ENCODE measurements around the gene P2RX4.

P2RX4 gene

DNA sequence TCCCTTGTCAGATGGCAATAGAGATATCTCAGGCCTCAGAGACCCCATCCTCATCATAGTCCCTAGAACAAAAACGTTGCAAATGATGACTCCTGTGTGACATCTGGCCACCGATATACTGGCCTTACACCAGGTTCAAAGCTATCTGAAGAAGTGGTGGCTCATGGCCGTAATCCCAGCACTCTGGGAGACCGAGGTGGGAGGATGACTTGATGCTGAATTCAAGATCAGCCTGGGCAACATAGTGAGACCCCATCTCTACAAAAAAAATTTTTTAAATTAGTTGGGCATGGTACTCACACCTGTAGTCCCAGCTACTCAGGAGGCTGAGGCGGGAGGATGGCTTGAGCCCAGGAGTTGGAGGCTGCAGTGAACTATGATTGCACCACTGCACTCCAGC, 73.5 kb downstream of the P2RX4 start:
- no peaks in the 10 kb centered on the region for H4K20me1 ChIP-seq (ENCODE audit: control insufficient read depth, insufficient read depth, low read depth, low read length)
- H3K27ac ChIP-seq (ENCODE audit: low read depth, low read length) = no peak overlapping the region
- H3K4me1 ChIP-seq (ENCODE audit: control insufficient read depth, low read length) = peaks cover 5% of the 10 kb centered on the region; the same call in 1 of the 2 replicates
- H3K4me2 ChIP-seq (ENCODE audit: low read length) = no peak overlapping the region
- peaks cover 50% of the 10 kb centered on the region for H3K79me2 ChIP-seq (ENCODE audit: control insufficient read depth, low read length)
- no peaks in the 10 kb centered on the region for H3K9me3 ChIP-seq (ENCODE audit: control insufficient read depth, insufficient read depth, low read length)
- peaks cover 7% of the 10 kb centered on the region for H3K36me3 ChIP-seq (ENCODE audit: control insufficient read depth, low read length)
- H3F3A ChIP-seq (ENCODE audit: control insufficient read depth, insufficient read depth) = no peaks in the 10 kb centered on the region
- no peaks in the 10 kb centered on the region for H3K27me3 ChIP-seq (ENCODE audit: control insufficient read depth, low read length)
- H3K9me2 ChIP-seq (replicated peaks; ENCODE audit: control insufficient read depth, low read length) = no peaks in the 10 kb centered on the region
- TF ChIP-seq, protein P1, sequence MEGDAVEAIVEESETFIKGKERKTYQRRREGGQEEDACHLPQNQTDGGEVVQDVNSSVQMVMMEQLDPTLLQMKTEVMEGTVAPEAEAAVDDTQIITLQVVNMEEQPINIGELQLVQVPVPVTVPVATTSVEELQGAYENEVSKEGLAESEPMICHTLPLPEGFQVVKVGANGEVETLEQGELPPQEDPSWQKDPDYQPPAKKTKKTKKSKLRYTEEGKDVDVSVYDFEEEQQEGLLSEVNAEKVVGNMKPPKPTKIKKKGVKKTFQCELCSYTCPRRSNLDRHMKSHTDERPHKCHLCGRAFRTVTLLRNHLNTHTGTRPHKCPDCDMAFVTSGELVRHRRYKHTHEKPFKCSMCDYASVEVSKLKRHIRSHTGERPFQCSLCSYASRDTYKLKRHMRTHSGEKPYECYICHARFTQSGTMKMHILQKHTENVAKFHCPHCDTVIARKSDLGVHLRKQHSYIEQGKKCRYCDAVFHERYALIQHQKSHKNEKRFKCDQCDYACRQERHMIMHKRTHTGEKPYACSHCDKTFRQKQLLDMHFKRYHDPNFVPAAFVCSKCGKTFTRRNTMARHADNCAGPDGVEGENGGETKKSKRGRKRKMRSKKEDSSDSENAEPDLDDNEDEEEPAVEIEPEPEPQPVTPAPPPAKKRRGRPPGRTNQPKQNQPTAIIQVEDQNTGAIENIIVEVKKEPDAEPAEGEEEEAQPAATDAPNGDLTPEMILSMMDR (IDR thresholded peaks at IDR 0.05; ENCODE audit: low read depth, low read length, poor library complexity, severe bottlenecking) = no peak
- TF ChIP-seq EZH2phosphoT487 (IDR thresholded peaks at IDR 0.05; ENCODE audit: borderline replicate concordance, low read length) = no peak
- no peak overlapping the region for H3K4me3 ChIP-seq (ENCODE audit: low read length)
